SK-N-SH treated with all-trans-retinoic acid at 6 μM for 48 hours (cell line): ENCODE data around the gene PRSS21.

Experiments used
- ATAC-seq: fragments of 200-7000 bp; cut with Tn5 transposase; 3 replicates; pipeline ENCODE4 v1.9.1; 2020; ENCODE audit warnings: mild to moderate bottlenecking, moderate library complexity
- ARNTL ChIP-seq: fragments of 450-650 bp; formaldehyde crosslinking; IDR thresholded peaks from 2 replicates; pipeline ENCODE4 v1.5.0; 2020; ENCODE audit warnings: low read depth, mild to moderate bottlenecking, moderate library complexity, borderline replicate concordance
- CREB5 ChIP-seq: fragments of 250-450 bp; sonication (Bioruptor Pico); IDR thresholded peaks from 2 replicates; pipeline ENCODE4 v1.5.1; 2020; ENCODE audit warnings: low read depth, mild to moderate bottlenecking, moderate library complexity
- CSDC2 ChIP-seq: fragments of 250-450 bp; sonication (Bioruptor Pico); IDR thresholded peaks from 2 replicates; pipeline ENCODE4 v1.5.0; 2020; ENCODE audit warnings: mild to moderate bottlenecking, moderate library complexity
- ESRRG ChIP-seq: fragments of 250-450 bp; sonication (Bioruptor Pico); IDR thresholded peaks from 2 replicates; pipeline ENCODE4 v1.6.1; 2021; ENCODE audit warnings: mild to moderate bottlenecking
- GLIS3 ChIP-seq: fragments of 250-450 bp; sonication (Bioruptor Pico); IDR thresholded peaks from 2 replicates; pipeline ENCODE4 v1.5.0; 2020; ENCODE audit warnings: mild to moderate bottlenecking, moderate library complexity
- OSR1 ChIP-seq: fragments of 250-450 bp; sonication (Bioruptor Pico); IDR thresholded peaks from 2 replicates; pipeline ENCODE4 v1.8.0; 2022; ENCODE audit warnings: moderate library complexity, mild to moderate bottlenecking, inconsistent platforms
- POU6F1 ChIP-seq: fragments of 250-450 bp; sonication (Bioruptor Pico); IDR thresholded peaks from 2 replicates; pipeline ENCODE4 v1.8.0; 2021; ENCODE audit warnings: low read depth, mild to moderate bottlenecking, moderate library complexity, borderline replicate concordance
- PPARA ChIP-seq: fragments of 250-450 bp; sonication (Bioruptor Pico); IDR thresholded peaks from 2 replicates; pipeline ENCODE4 v1.5.0; 2020; ENCODE audit warnings: mild to moderate bottlenecking, borderline replicate concordance
- RARB ChIP-seq: fragments of 250-450 bp; sonication (Bioruptor Pico); IDR thresholded peaks from 2 replicates; pipeline ENCODE4 v1.8.0; 2021; ENCODE audit warnings: mild to moderate bottlenecking, moderate library complexity
- SNAI2 ChIP-seq: fragments of 250-450 bp; sonication (Bioruptor Pico); IDR thresholded peaks from 2 replicates; pipeline ENCODE4 v1.5.0; 2020; ENCODE audit warnings: mild to moderate bottlenecking, moderate library complexity
- TCF4 ChIP-seq: fragments of 250-450 bp; sonication (Bioruptor Pico); IDR thresholded peaks from 2 replicates; pipeline ENCODE4 v1.8.0; 2021; ENCODE audit warnings: mild to moderate bottlenecking, moderate library complexity, borderline replicate concordance
- TOX ChIP-seq: fragments of 250-450 bp; sonication (Bioruptor Pico); IDR thresholded peaks from 2 replicates; pipeline ENCODE4 v1.8.0; 2021; ENCODE audit warnings: mild to moderate bottlenecking, moderate library complexity, borderline replicate concordance
- TSHZ2 ChIP-seq: fragments of 250-450 bp; sonication (Bioruptor Pico); IDR thresholded peaks from 2 replicates; pipeline ENCODE4 v1.5.0; 2020; ENCODE audit warnings: mild to moderate bottlenecking, moderate library complexity
- ZC3H10 ChIP-seq: fragments of 250-450 bp; sonication (Bioruptor Pico); IDR thresholded peaks from 2 replicates; pipeline ENCODE4 v1.5.1; 2021; ENCODE audit warnings: mild to moderate bottlenecking, moderate library complexity
- ZFP3 ChIP-seq: fragments of 250-450 bp; sonication (Bioruptor Pico); IDR thresholded peaks from 2 replicates; pipeline ENCODE4 v1.5.0; 2020; ENCODE audit warnings: mild to moderate bottlenecking, moderate library complexity
- ZFP30 ChIP-seq: fragments of 450-650 bp; formaldehyde crosslinking; IDR thresholded peaks from 2 replicates; pipeline ENCODE4 v1.5.0; 2022; ENCODE audit warnings: mild to moderate bottlenecking, moderate library complexity
- ZNF565 ChIP-seq: fragments of 450-650 bp; formaldehyde crosslinking; conservative IDR thresholded peaks from 2 replicates; pipeline ENCODE4 v1.5.0; 2020; ENCODE audit warnings: low read depth, mild to moderate bottlenecking, moderate library complexity
- ZNF70 ChIP-seq: fragments of 450-650 bp; formaldehyde crosslinking; IDR thresholded peaks from 2 replicates; pipeline ENCODE4 v1.5.0; 2020; ENCODE audit warnings: mild to moderate bottlenecking, moderate library complexity
- ZNF8 ChIP-seq: fragments of 450-650 bp; formaldehyde crosslinking; IDR thresholded peaks from 2 replicates; pipeline ENCODE4 v1.5.0; 2020; ENCODE audit warnings: mild to moderate bottlenecking, moderate library complexity

Gene PRSS21

GRCh38 chr16:2810651-2811050, 6.4 kb upstream of the PRSS21 start (continued):
- no peak for TF ChIP-seq TSHZ2 (CRISPR knock-in tag)
- no peak for TF ChIP-seq GLIS3 (CRISPR knock-in tag)

- ATAC-seq = no peak; the same call in 2 of the 3 replicates
- no peak for TF ChIP-seq CSDC2 (CRISPR knock-in tag)
These were observed 5.2 kb upstream of the PRSS21 start for GRCh38 chr16:2811703-2812471.

GRCh38 chr16:2813771-2814221, 3.2 kb upstream of the PRSS21 start:
- no peak for TF ChIP-seq CREB5 (CRISPR knock-in tag)
- TF ChIP-seq TCF4 (CRISPR knock-in tag) = no peak
- TF ChIP-seq SNAI2 (CRISPR knock-in tag) = no peak
- TF ChIP-seq ZNF565 (CRISPR knock-in tag) = no peak
- no peak for ATAC-seq

GRCh38 chr16:2814551-2815298, 2.3 kb upstream of the PRSS21 start:
- ATAC-seq = no peak

GRCh38 chr16:2815299-2815771, 1.7 kb upstream of the PRSS21 start:
- no peak for ATAC-seq
- TF ChIP-seq TOX (CRISPR knock-in tag) (no peak), CSDC2 (CRISPR knock-in tag) (no peak), ZFP30 (CRISPR knock-in tag) (no peak), ZFP3 (no peak), PPARA (CRISPR knock-in tag) (no peak), POU6F1 (CRISPR knock-in tag) (no peak), ZC3H10 (no peak), TCF4 (CRISPR knock-in tag) (no peak), RARB (no peak), OSR1 (CRISPR knock-in tag) (no peak), ZNF565 (CRISPR knock-in tag) (no peak), ZNF70 (CRISPR knock-in tag) (no peak), ZNF8 (CRISPR knock-in tag) (no peak), ESRRG (CRISPR knock-in tag) (no peak)

More at GRCh38 chr16:2814551-2815298, 2.3 kb upstream of the PRSS21 start:
- no peak for TF ChIP-seq ESRRG (CRISPR knock-in tag)
- no peak for TF ChIP-seq OSR1 (CRISPR knock-in tag)
- TF ChIP-seq ARNTL = no peak
